ENCODE results near the gene FAM180B. TPM values are rescaled to one million over a fixed set of nuclear protein-coding genes. Genes with fewer than 3 reads are reported as not detected.
A peak's percentile ranks its signal among the peaks of the same experiment; 100 is the strongest.

Gene FAM180B
- total RNA-seq, 2 donors from 2014 or later: 0.66 TPM; not detected in 1

GRCh38 chr11:47571895-47572294 is 14.6 kb upstream of the FAM180B start:
- Histone ChIP-seq H3K9me3 (no peaks in the 10 kb centered on the region), H3K27ac (no peak overlapping the region), H3K36me3 (replicated peaks in 1 of 2; ENCODE audit: insufficient read depth in 1 of 2, low read depth in 2 of 2) (peaks cover 0 to 6% of the 10 kb centered on the region in 2 donors), H3K4me1 (peaks cover 8% of the 10 kb centered on the region), H3K27me3 (no peaks in the 10 kb centered on the region), H3K4me3 (no peak overlapping the region)
- TF ChIP-seq CTCF (IDR thresholded peaks at IDR 0.05): no peak
- TF ChIP-seq POLR2A (IDR thresholded peaks at IDR 0.05): no peak
- no peak for DNase-seq
- intact Hi-C loops (cut with DNase I): no loop called here
- WGBS, 2 donors: 85 to 100% methylated on average over 1 of the region's 1 CpG
- no peak for ATAC-seq

GRCh38 chr11:47572715-47573255 is 13.7 kb upstream of the FAM180B start:
- WGBS, 2 donors: 52% methylated on average over 8 of the region's 8 CpGs; no CpG with 5 or more reads in 1 of the 2 donors
- no peak overlapping the region for H3K27ac ChIP-seq
- intact Hi-C loops (cut with DNase I): no loop called here
- H3K4me3 ChIP-seq: no peak overlapping the region
- no peak for ATAC-seq
- H3K4me1 ChIP-seq: peaks cover 2% of the 10 kb centered on the region
- no peaks in the 10 kb centered on the region for H3K27me3 ChIP-seq
- peaks cover 0 to 6% of the 10 kb centered on the region in 2 donors for H3K36me3 ChIP-seq (replicated peaks in 1 of 2; ENCODE audit: insufficient read depth in 1 of 2, low read depth in 2 of 2)
- DNase-seq: no peak
- no peaks in the 10 kb centered on the region for H3K9me3 ChIP-seq
- TF ChIP-seq CTCF (IDR thresholded peaks at IDR 0.05) (no peak), POLR2A (IDR thresholded peaks at IDR 0.05) (no peak)

GRCh38 chr11:47573321-47573720 is 13.2 kb upstream of the FAM180B start:
- Histone ChIP-seq H3K4me1 (peaks cover 7% of the 10 kb centered on the region), H3K27ac (no peak overlapping the region), H3K9me3 (no peaks in the 10 kb centered on the region), H3K36me3 (replicated peaks in 1 of 2; ENCODE audit: insufficient read depth in 1 of 2, low read depth in 2 of 2) (peaks cover 0 to 6% of the 10 kb centered on the region in 2 donors), H3K27me3 (no peaks in the 10 kb centered on the region), H3K4me3 (no peak overlapping the region)
- WGBS, 2 donors: 86 to 88% methylated on average over 11 of the region's 11 CpGs
- no peak for TF ChIP-seq CTCF (IDR thresholded peaks at IDR 0.05)
- ATAC-seq (no peak), DNase-seq (no peak)
- intact Hi-C loops (cut with DNase I): no loop called here

GRCh38 chr11:47577460-47578041 is 8.9 kb upstream of the FAM180B start:
- DNase-seq (no peak), ATAC-seq (no peak)
- Histone ChIP-seq H3K27ac (no peak overlapping the region), H3K36me3 (replicated peaks in 1 of 2; ENCODE audit: insufficient read depth in 1 of 2, low read depth in 2 of 2) (peaks cover 13 to 18% of the 10 kb centered on the region in 2 donors), H3K9me3 (no peaks in the 10 kb centered on the region), H3K27me3 (no peaks in the 10 kb centered on the region), H3K4me3 (peak overlapping the region in 1 of 2 donors; percentile 86), H3K4me1 (peaks cover 20% of the 10 kb centered on the region)
- WGBS, 2 donors: 71 to 73% methylated on average over 12 to 13 of the region's 13 CpGs
- TF ChIP-seq POLR2A (IDR thresholded peaks at IDR 0.05) (no peak), CTCF (IDR thresholded peaks at IDR 0.05) (no peak)
- intact Hi-C loops (cut with DNase I): no loop called here

Data from body of pancreas (tissue), 4 donors.